Ovary (tissue), 9 donors: ENCODE measurements around the gene DNAJC8. TPM values are rescaled to one million over a fixed set of nuclear protein-coding genes. Genes with fewer than 3 reads are reported as not detected.

Source experiments
- DNase-seq, 5 donors: peaks; one replicate each; pipeline ENCODE4 v3.0.0-alpha.2; 2019 to 2020
- H3K27ac ChIP-seq, 2 donors: fragments of 200-600 bp; one replicate each; pipeline versions ENCODE4 v1.5.1 to v1.8.0; 2019 to 2022
- H3K27me3 ChIP-seq: fragments of 200-600 bp; one replicate; pipeline ENCODE4 v1.8.0; 2022
- H3K36me3 ChIP-seq: fragments of 200-600 bp; sonication (generic); one replicate; pipeline ENCODE4 v1.5.1; 2019
- H3K4me1 ChIP-seq: one replicate; pipeline ENCODE4 v1.8.1; 2013; ENCODE audit warnings: mild to moderate bottlenecking, moderate library complexity; ENCODE audit not compliant: insufficient read depth
- H3K4me3 ChIP-seq: fragments of 200-600 bp; sonication (generic); one replicate; pipeline ENCODE4 v1.5.1; 2017
- H3K9me3 ChIP-seq, 2 donors: fragments of 200-600 bp in 1 of 2; sonication (generic) in 1 of 2; one replicate each; pipeline versions ENCODE4 v1.5.1 to v1.8.1; 2013 to 2019; ENCODE audit warnings: mild to moderate bottlenecking in 1 of 2, moderate library complexity in 1 of 2
- EP300 ChIP-seq: sonication (generic); formaldehyde crosslinking; IDR thresholded peaks from one replicate; pipeline ENCODE4 v1.6.1; 2017; ENCODE audit warnings: antibody characterized with exemption
- POLR2A ChIP-seq: fragments of 450-650 bp; IDR thresholded peaks from one replicate; pipeline ENCODE4 v1.6.1; 2017; ENCODE audit warnings: antibody characterized with exemption, mild to moderate bottlenecking, moderate library complexity
- WGBS, 3 donors: extraction: QIAGEN DNeasy Blood & Tissue Kit in 1 of 3; methylation state at CpG; one replicate each; pipeline versions ENCODE4 v1.1.5 to v1.1.7; 2013 to 2017; 5-methylcytosine and 5-hydroxymethylcytosine counted together
- intact Hi-C, 4 donors: fragments of 100-400 bp; cut with DNase I; formaldehyde crosslinking; loops; one replicate each; pipeline versions ENCODE4 v1.11.0 to v1.15.1; 2022 to 2023
- polyA plus RNA-seq, 2 donors: library from polyadenylated mRNA; stranded (reverse); fragments of 200-250 nt in 1 of 2; fragments of 350-450 nt in 1 of 2; fragmentation: Illumina TruSeq in 1 of 2; extraction: RNeasy Lipid Tissue Mini Kit (QIAGEN cat#74804) in 1 of 2; gene quantifications; one replicate each; pipeline ENCODE4 v1.2.3, GENCODE V29; 2013 to 2014
- total RNA-seq, 7 donors: library from RNA; depleted of rRNA in 2 of 7; stranded (reverse); fragments of >200 nt in 2 of 7; fragmentation: NEBNext Ultra II Directional in 3 of 7; extraction: Animal tissue kit (Norgen Biotek cat#: 25700) in 3 of 7; gene quantifications; one replicate each; pipeline versions ENCODE4 v1.1.0 to v1.2.4, GENCODE V29; 2016 to 2023
- TF ChIP-seq, protein P1 (sequence below), 3 donors: fragments of 450-650 bp in 2 of 3; fragments of 200-600 bp in 1 of 3; IDR thresholded peaks; one replicate each; pipeline versions ENCODE4 v1.5.1 to v1.8.0; 2016 to 2022; ENCODE audit warnings: antibody characterized with exemption in 3 of 3, mild to moderate bottlenecking in 1 of 3
- donor health status: DM: no; HTN: no; CAD: no; lungs with moderate emphysema.
- donor health status: DM: no; HTN: no; CAD: no.
- donor health status: Bipolar disorder and iron deficiency.
- donor health status: DM: yes; HTN: yes; CAD: no.
- donor health status: DM: no; HTN: no; CAD: no.
- donor health status: DM: yes; HTN: yes; CAD: no.

Gene DNAJC8
- total and polyA plus RNA-seq, 9 donors = 61.2 to 181 (median 77.9) TPM

DNA sequence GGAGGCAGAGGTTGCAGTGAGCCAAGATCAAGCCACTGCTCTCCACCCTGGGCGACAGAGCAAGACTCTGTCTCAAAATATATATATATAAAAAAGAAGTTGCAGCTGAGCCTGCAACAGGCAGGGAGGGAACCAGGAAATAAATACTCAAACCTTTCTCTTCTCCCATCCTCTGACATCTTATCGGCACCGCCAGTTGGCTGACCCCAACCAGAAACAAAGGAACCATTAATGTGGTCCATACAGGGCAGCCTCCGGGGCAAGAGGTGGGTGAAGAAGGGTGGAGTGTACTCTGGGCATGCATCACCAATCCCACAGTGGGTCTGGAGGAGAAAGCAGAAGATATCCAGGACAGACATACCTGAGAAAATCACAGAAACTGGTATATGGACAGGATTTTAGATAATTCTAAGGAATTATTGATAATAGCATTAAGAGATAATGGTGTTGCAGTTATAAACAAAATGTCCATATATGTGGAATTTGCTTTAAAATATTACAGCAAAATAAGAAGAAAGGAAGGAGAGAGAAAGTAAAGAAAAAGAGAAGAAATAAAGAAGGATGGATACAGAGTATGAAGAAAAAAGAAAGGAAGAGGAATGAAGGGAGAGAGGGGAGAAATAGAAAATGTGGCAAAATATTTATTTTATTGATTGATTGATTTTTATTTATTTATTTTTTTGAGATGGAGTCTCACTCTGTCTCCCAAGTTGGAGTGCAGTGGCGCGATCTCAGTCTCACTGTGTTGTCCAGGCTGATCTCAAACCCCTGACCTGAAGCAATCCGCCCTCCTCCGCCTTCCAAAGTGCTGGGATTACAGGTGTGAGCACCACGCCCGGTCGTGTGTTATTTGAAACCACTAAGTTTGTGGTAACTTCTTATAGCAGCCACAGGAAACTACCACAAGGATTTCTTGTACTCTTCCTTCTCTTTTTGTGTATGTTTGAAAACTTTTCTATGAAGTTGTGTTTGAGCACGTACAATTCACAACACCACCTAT, 52.2 kb downstream of the DNAJC8 start:
- H3K4me3 ChIP-seq = no peak overlapping the region

DNA sequence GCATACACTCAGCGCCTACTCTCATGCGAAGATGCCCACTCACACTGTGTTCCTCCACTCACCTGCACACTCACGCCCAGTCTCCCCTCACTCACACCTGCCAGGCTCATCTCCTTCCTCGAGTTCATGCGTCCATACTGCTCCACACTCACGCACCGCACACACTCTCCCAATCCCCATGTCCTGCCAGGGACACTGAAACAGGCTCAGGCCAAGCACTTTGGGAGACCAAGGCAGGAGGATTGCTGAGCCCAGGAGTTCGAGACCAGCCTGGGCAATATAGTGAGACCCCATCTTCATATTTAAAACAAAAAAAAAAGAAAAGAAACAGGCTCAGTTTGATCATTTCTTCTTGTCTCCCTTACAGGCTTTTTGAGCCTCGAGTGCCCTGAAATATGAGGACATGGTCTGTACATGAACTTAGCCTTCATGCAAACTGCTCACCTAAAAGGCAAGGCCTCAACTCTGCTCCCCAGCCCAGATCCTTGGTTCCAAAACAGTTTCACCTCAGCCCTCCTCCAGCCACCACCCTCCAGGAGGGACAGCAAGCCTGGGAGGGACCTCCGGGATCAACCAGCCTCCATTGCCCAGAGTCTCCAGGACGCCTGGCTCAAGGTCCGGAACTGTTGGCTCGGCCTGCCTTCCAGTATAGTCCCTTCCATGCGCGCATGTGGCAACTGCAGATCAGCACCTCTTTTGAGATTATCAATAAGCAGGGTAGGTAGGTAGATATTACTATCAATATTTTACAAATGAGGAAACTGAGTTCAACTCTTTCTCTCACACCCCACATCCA, 53.9 kb downstream of the DNAJC8 start:
- Histone ChIP-seq H3K9me3 (no peaks in the 10 kb centered on the region), H3K27ac (no peak overlapping the region), H3K36me3 (no peaks in the 10 kb centered on the region), H3K4me1 (no peaks in the 10 kb centered on the region), H3K4me3 (no peak overlapping the region), H3K27me3 (no peaks in the 10 kb centered on the region)
- intact Hi-C loops = no loop called here
- TF ChIP-seq, protein P1, sequence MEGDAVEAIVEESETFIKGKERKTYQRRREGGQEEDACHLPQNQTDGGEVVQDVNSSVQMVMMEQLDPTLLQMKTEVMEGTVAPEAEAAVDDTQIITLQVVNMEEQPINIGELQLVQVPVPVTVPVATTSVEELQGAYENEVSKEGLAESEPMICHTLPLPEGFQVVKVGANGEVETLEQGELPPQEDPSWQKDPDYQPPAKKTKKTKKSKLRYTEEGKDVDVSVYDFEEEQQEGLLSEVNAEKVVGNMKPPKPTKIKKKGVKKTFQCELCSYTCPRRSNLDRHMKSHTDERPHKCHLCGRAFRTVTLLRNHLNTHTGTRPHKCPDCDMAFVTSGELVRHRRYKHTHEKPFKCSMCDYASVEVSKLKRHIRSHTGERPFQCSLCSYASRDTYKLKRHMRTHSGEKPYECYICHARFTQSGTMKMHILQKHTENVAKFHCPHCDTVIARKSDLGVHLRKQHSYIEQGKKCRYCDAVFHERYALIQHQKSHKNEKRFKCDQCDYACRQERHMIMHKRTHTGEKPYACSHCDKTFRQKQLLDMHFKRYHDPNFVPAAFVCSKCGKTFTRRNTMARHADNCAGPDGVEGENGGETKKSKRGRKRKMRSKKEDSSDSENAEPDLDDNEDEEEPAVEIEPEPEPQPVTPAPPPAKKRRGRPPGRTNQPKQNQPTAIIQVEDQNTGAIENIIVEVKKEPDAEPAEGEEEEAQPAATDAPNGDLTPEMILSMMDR (IDR thresholded peaks at IDR 0.05) = no peak
- TF ChIP-seq EP300 (no peak), POLR2A (no peak)
- 89 to 94% (median 94%) methylated on average over 15 of the region's 15 CpGs for WGBS, 3 donors
- DNase-seq = no peak

More for the DNA sequence above, 52.2 kb downstream of the DNAJC8 start:
- TF ChIP-seq, protein P1 (IDR thresholded peaks at IDR 0.05) = no peak
- TF ChIP-seq EP300 = no peak
- no peak for TF ChIP-seq POLR2A
- Histone ChIP-seq H3K36me3 (no peaks in the 10 kb centered on the region), H3K27me3 (no peaks in the 10 kb centered on the region), H3K4me1 (no peaks in the 10 kb centered on the region), H3K27ac (no peak overlapping the region), H3K9me3 (no peaks in the 10 kb centered on the region)
- 67 to 73% (median 69%) methylated on average over 12 of the region's 12 CpGs for WGBS, 3 donors
- intact Hi-C loops = no loop called here
- DNase-seq = no peak

DNA sequence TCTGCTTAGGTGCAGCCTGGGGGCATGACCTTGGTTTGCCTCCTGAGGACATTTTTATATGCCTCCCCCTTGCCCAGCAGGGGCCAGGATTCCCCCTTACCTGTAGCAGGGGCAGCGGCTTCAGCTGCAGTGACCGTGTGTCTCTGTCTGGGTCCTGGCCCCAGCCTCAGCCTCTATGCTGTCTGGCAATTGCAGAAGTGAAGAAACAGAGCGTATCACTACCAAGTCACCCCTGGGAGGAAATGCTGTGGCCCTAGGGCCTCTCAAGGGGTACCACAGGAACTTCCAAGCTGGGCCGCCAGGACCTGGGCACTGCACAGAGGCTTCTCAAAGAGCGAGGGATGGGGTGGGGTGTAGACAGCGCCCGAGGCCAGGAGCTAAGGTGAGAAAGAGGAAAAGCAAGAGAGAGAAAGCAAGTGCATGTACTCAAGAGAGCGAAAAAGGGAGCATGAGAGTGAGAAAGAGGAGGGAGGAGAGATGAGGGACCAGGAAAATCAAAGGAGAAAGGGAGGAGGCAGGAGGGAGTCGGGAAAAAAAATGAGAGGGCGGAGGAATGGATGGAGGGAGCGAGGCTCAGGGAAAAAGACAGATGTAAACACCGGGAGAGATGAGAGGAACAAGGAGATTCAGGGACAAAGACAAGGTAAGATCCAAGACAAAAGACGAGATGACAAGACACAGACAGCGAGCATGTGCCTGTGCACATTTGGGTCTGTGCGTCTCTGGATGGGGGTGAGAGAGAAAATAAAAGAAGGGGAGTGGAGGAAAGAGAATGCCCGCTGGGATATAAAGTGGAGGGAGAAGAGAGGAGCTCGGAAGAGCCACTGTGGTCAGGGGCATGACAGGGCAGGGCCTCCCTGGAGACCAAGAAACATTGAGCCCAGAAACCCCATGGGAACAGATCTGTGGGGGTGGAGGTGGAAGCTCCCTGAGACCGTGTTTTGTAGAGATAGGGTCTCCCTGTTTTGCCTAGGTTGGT, 56.0 kb downstream of the DNAJC8 start, which contains the start of gene PTAFR:
PTAFR (minus strand) TSS at position 199 of the 979 bp plus-strand sequence. CDS start 25,669 bp downstream, outside the sequence.
- TF ChIP-seq POLR2A (no peak), EP300 (no peak)
- TF ChIP-seq, protein P1 (IDR thresholded peaks at IDR 0.05) = no peak
- H3K27ac ChIP-seq = no peak within 1 kb of the TSS
- 73 to 81% (median 79%) methylated on average over 18 of the region's 18 CpGs for WGBS, 3 donors
- intact Hi-C loops = no loop called here
- no peak within 1 kb of the TSS for H3K4me3 ChIP-seq
- no peaks in the 10 kb centered on the region for H3K4me1 ChIP-seq
- H3K9me3 ChIP-seq = no peaks in the 10 kb centered on the region
- H3K36me3 ChIP-seq = no peaks in the 10 kb centered on the region
- H3K27me3 ChIP-seq = no peaks in the 10 kb centered on the region
- DNase-seq = no peak
